Measurements from ENCODE around the gene LGALSL. TPM values are rescaled to one million over a fixed set of nuclear protein-coding genes. Genes with fewer than 3 reads are reported as not detected.
A peak's percentile ranks its signal among the peaks of the same experiment; 100 is the strongest.

The LGALSL gene
- total and polyA plus RNA-seq, 5 donors from 2014 or later: 0.11 to 5.4 (median 0.28) TPM; not detected in 2

DNA sequence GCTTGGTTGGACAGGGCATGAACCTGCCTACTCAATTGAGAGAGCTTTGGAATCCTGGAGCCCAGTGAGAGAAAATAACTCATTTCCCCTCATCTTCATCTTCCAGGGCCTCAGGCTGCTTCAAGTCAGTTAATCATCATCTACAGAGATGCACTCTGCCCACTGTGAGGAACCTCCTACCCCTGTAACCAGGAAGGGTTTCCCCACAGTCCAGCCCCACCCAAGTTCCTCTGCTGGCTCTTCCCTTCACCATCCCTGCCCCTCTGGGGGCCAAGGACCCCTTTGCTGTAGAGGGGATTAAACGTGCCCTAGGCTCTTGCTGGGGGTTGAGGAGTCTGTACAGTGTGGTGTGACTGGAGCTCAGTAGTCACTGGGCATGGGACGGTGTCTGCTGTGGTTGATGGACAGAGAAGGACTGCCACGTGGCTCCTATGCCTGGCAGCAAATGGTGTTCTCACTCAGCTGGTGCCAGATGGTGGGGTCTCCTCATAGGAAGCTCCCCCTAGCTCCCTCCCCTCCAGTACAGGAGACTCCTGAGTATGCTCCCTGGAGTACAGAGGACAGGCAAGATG lies 29.5 kb upstream of the LGALSL start:
- Mint-ChIP-seq H3K9me3 (peaks cover 0 to 2% (median 0%) of the 10 kb centered on the region in 7 donors), H3K27ac (peak overlapping the region in 1 of 3 donors; percentile 52), H3K4me1 (no peaks in the 10 kb centered on the region), H3K4me3 (peak overlapping the region in 1 of 4 donors; percentile 73), H3K27me3 (peaks cover 14% of the 10 kb centered on the region), H3K36me3 (no peaks in the 10 kb centered on the region)
- DNase-seq: no peak
- H3K27ac ChIP-seq (ENCODE audit: insufficient read depth, low read length, poor library complexity, severe bottlenecking): no peak overlapping the region
- H3K27me3 ChIP-seq (ENCODE audit: control insufficient read depth, insufficient read depth, low read length): no peaks in the 10 kb centered on the region
- ATAC-seq (ENCODE audit: low read depth in 2 of 2): no peak
- H3K36me3 ChIP-seq (ENCODE audit: control insufficient read depth, insufficient read depth, low read length): no peaks in the 10 kb centered on the region
- H3K4me1 ChIP-seq (ENCODE audit: control insufficient read depth, insufficient read depth, low read length, poor library complexity, severe bottlenecking): no peaks in the 10 kb centered on the region
- H3K9me3 ChIP-seq (ENCODE audit: control insufficient read depth in 2 of 2, low read length in 2 of 2): no peaks in the 10 kb centered on the region
- no peak overlapping the region for H3K4me3 ChIP-seq (ENCODE audit: low read depth, low read length)

DNA sequence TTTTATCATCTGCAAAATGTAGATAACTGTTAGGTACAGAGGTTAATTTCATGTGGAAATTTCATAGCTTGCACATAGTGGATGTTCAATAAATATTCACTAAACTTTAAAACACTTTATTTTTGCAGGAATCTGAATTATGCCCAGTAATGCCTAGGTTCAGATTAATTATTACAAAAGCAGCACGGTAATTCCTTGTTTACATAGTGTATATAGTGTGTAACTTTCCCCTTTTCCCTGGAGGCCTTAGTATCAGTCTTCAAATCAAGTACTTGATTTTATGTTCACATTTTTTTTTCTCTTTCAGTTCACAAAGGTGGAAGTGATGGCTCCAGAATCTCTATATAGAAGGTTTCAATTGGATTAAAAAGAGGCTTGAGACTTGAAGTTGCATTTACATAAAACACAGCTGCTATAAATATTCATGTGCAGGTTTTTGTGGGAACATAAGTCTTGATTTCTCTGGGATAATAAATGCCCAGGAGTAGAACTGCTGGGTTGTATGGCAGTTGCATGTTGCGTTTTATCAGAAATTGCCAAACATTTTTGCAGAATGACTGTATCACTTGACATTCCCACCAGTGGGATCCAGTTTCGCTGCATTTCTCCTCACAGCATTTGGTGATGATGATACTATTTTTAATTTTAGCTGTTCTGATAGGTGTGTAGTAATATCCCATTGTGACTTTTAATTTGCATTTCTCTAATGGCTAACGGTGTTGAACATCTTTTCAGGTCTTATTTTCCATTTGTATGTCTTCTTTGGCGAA lies 27.6 kb upstream of the LGALSL start:
- H3K27ac ChIP-seq (ENCODE audit: insufficient read depth, low read length, poor library complexity, severe bottlenecking): no peak overlapping the region
- H3K4me3 Mint-ChIP-seq: no peak overlapping the region
- no peaks in the 10 kb centered on the region for H3K9me3 ChIP-seq (ENCODE audit: control insufficient read depth in 2 of 2, low read length in 2 of 2)
- no peak overlapping the region for H3K27ac Mint-ChIP-seq
- no peaks in the 10 kb centered on the region for H3K4me1 ChIP-seq (ENCODE audit: control insufficient read depth, insufficient read depth, low read length, poor library complexity, severe bottlenecking)
- DNase-seq (no peak), ATAC-seq (ENCODE audit: low read depth in 2 of 2) (no peak)
- no peaks in the 10 kb centered on the region for H3K4me1 Mint-ChIP-seq
- no peaks in the 10 kb centered on the region for H3K36me3 Mint-ChIP-seq
- no peaks in the 10 kb centered on the region for H3K9me3 Mint-ChIP-seq
- H3K4me3 ChIP-seq (ENCODE audit: low read depth, low read length): no peak overlapping the region
- H3K27me3 Mint-ChIP-seq: peaks cover 21% of the 10 kb centered on the region
- H3K27me3 ChIP-seq (ENCODE audit: control insufficient read depth, insufficient read depth, low read length): no peaks in the 10 kb centered on the region
- no peaks in the 10 kb centered on the region for H3K36me3 ChIP-seq (ENCODE audit: control insufficient read depth, insufficient read depth, low read length)

DNA sequence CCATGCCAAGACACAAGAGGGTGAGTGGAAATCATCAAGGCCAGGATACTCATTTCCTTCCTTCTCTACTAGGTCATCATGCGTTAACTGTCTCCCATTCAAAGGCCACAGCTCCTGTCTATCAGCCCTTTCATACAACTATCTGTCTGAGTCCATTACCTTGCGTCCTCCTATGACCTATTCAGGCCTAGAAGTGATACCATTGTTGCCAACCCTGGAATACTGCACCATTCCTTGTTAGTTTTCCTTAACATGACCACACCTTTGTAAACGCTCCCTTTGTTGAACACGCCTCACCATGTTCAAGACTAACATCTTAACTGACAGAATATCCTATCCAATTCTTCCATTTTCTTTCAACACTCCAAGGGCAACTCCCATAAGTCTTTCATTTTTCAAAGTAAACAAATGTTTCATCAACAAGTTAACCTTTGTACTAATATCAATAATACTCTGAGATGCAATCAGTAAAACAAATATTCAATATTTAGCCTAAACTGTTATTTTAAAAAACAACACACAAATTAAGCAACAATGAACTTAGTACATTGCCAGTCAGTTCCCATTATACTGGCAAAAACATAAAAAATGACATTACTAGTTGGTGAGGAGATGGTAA lies 19.8 kb upstream of the LGALSL start:
- Histone ChIP-seq H3K27me3 (ENCODE audit: control insufficient read depth, insufficient read depth, low read length) (peaks cover 18% of the 10 kb centered on the region), H3K9me3 (ENCODE audit: control insufficient read depth in 2 of 2, low read length in 2 of 2) (no peaks in the 10 kb centered on the region), H3K4me3 (ENCODE audit: low read depth, low read length) (no peak overlapping the region), H3K36me3 (ENCODE audit: control insufficient read depth, insufficient read depth, low read length) (no peaks in the 10 kb centered on the region), H3K27ac (ENCODE audit: insufficient read depth, low read length, poor library complexity, severe bottlenecking) (no peak overlapping the region), H3K4me1 (ENCODE audit: control insufficient read depth, insufficient read depth, low read length, poor library complexity, severe bottlenecking) (no peaks in the 10 kb centered on the region)
- Mint-ChIP-seq H3K27me3 (peaks cover 52% of the 10 kb centered on the region), H3K27ac (no peak overlapping the region), H3K36me3 (peaks cover 8% of the 10 kb centered on the region), H3K9me3 (peaks cover 0 to 2% (median 0%) of the 10 kb centered on the region in 7 donors), H3K4me1 (no peaks in the 10 kb centered on the region), H3K4me3 (no peak overlapping the region)
- ATAC-seq (ENCODE audit: low read depth in 2 of 2) (no peak), DNase-seq (no peak)

DNA sequence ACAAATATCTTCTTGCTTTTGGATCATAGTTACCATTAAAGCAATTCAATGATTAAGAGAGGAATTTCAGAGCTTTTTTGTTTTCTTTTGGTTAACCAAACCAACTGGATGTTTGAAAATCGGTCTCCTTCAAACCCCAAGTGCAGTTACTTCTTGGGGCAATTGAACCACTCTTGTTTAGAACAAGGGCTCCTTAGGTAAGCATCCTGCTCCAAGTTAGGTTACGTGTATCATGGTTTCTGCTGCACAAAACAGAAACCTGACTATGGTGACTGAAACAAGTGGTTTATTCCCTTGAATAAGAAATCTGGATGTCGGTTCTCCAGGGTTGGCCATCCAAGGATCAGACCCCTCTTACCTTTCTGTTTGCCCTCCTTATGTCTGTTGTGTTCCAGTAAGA lies 16.1 kb upstream of the LGALSL start:
- H3K4me3 ChIP-seq (ENCODE audit: low read depth, low read length): no peak overlapping the region
- no peaks in the 10 kb centered on the region for H3K4me1 Mint-ChIP-seq
- H3K36me3 Mint-ChIP-seq: peaks cover 3% of the 10 kb centered on the region
- peaks cover 45% of the 10 kb centered on the region for H3K27me3 Mint-ChIP-seq
- H3K9me3 ChIP-seq (ENCODE audit: control insufficient read depth in 2 of 2, low read length in 2 of 2): no peaks in the 10 kb centered on the region
- H3K27me3 ChIP-seq (ENCODE audit: control insufficient read depth, insufficient read depth, low read length): peaks cover 18% of the 10 kb centered on the region
- no peaks in the 10 kb centered on the region for H3K36me3 ChIP-seq (ENCODE audit: control insufficient read depth, insufficient read depth, low read length)
- no peak overlapping the region for H3K27ac ChIP-seq (ENCODE audit: insufficient read depth, low read length, poor library complexity, severe bottlenecking)
- DNase-seq (no peak), ATAC-seq (ENCODE audit: low read depth in 2 of 2) (no peak)
- H3K27ac Mint-ChIP-seq: no peak overlapping the region
- H3K4me1 ChIP-seq (ENCODE audit: control insufficient read depth, insufficient read depth, low read length, poor library complexity, severe bottlenecking): no peaks in the 10 kb centered on the region
- no peak overlapping the region for H3K4me3 Mint-ChIP-seq
- peaks cover 0 to 2% (median 0%) of the 10 kb centered on the region in 7 donors for H3K9me3 Mint-ChIP-seq

DNA sequence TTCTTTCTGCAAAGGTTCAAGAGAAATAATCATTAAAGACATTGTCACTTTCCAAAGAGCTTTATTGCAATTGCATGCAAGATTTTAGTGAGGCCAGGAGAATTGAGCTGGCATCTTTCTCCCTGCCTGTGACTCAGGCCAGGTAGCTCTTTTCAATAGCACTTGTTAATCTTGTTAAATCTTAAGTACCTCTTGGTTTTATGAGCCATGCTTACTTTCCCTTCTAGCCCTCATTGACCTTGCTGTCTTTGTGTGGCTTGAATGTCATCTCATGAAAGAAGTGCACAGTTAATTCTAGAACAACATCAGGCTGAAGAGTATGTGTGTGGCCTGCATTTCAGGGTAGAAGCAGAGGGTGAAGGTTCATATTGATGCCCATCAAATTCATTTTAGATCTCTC lies 14.8 kb upstream of the LGALSL start:
- no peaks in the 10 kb centered on the region for H3K9me3 ChIP-seq (ENCODE audit: control insufficient read depth in 2 of 2, low read length in 2 of 2)
- no peak for DNase-seq
- H3K4me1 ChIP-seq (ENCODE audit: control insufficient read depth, insufficient read depth, low read length, poor library complexity, severe bottlenecking): no peaks in the 10 kb centered on the region
- H3K27me3 ChIP-seq (ENCODE audit: control insufficient read depth, insufficient read depth, low read length): peaks cover 19% of the 10 kb centered on the region
- no peak overlapping the region for H3K4me3 ChIP-seq (ENCODE audit: low read depth, low read length)
- H3K9me3 Mint-ChIP-seq: peaks cover 0 to 2% (median 0%) of the 10 kb centered on the region in 7 donors
- no peaks in the 10 kb centered on the region for H3K36me3 Mint-ChIP-seq
- no peak for ATAC-seq (ENCODE audit: low read depth in 2 of 2)
- no peaks in the 10 kb centered on the region for H3K4me1 Mint-ChIP-seq
- H3K27ac ChIP-seq (ENCODE audit: insufficient read depth, low read length, poor library complexity, severe bottlenecking): no peak overlapping the region
- no peak overlapping the region for H3K4me3 Mint-ChIP-seq
- H3K27me3 Mint-ChIP-seq: peaks cover 35% of the 10 kb centered on the region
- no peak overlapping the region for H3K27ac Mint-ChIP-seq
- no peaks in the 10 kb centered on the region for H3K36me3 ChIP-seq (ENCODE audit: control insufficient read depth, insufficient read depth, low read length)

DNA sequence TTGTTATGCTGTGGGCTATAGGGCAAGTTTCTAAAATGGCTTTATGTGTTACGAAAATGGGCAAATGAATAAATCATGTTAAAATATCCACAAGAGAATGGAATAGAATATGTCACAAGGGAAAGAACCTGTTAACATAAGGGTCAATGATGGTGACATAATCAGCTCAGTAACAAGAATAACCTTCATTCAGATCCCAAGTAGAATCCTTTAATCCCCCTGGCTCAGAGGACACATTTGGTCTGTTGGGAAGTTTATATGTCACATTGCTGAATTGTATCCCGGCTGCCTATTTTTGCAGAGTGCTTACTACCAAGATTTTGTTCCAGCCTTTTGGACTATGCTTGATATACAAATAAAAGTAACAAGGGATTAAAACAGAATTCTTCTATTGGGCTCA lies 13.1 kb upstream of the LGALSL start:
- Histone ChIP-seq H3K27ac (ENCODE audit: insufficient read depth, low read length, poor library complexity, severe bottlenecking) (no peak overlapping the region), H3K27me3 (ENCODE audit: control insufficient read depth, insufficient read depth, low read length) (peaks cover 18% of the 10 kb centered on the region), H3K4me3 (ENCODE audit: low read depth, low read length) (no peak overlapping the region), H3K9me3 (ENCODE audit: control insufficient read depth in 2 of 2, low read length in 2 of 2) (no peaks in the 10 kb centered on the region), H3K4me1 (ENCODE audit: control insufficient read depth, insufficient read depth, low read length, poor library complexity, severe bottlenecking) (no peaks in the 10 kb centered on the region), H3K36me3 (ENCODE audit: control insufficient read depth, insufficient read depth, low read length) (no peaks in the 10 kb centered on the region)
- no peaks in the 10 kb centered on the region for H3K36me3 Mint-ChIP-seq
- H3K4me1 Mint-ChIP-seq: no peaks in the 10 kb centered on the region
- no peak overlapping the region for H3K4me3 Mint-ChIP-seq
- no peak for DNase-seq
- no peak for ATAC-seq (ENCODE audit: low read depth in 2 of 2)
- peaks cover 0 to 2% (median 0%) of the 10 kb centered on the region in 7 donors for H3K9me3 Mint-ChIP-seq
- peaks cover 33% of the 10 kb centered on the region for H3K27me3 Mint-ChIP-seq
- H3K27ac Mint-ChIP-seq: no peak overlapping the region

DNA sequence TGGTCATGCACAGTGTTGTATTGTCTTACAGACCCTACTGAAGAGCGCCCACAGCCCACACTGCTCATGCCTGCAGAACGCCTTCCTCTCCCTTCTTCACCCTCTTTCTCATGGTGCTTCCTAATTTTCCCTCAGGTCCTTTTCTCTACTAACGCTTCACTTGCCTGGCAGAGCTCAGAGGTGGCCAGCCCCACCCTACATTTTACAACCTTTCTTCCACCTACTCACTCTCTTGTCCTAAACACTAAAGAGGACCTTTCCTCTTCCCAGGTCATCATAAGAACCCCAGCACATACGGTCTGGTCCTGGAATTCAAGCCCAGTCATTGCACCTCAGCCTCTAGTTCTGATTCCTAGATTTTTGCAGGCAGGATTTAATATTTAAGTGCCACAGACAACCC lies 11.7 kb upstream of the LGALSL start:
- Mint-ChIP-seq H3K4me3 (no peak overlapping the region), H3K27ac (no peak overlapping the region), H3K4me1 (no peaks in the 10 kb centered on the region), H3K9me3 (peaks cover 0 to 2% (median 0%) of the 10 kb centered on the region in 7 donors), H3K27me3 (peaks cover 23% of the 10 kb centered on the region), H3K36me3 (no peaks in the 10 kb centered on the region)
- no peaks in the 10 kb centered on the region for H3K36me3 ChIP-seq (ENCODE audit: control insufficient read depth, insufficient read depth, low read length)
- H3K4me1 ChIP-seq (ENCODE audit: control insufficient read depth, insufficient read depth, low read length, poor library complexity, severe bottlenecking): no peaks in the 10 kb centered on the region
- H3K27ac ChIP-seq (ENCODE audit: insufficient read depth, low read length, poor library complexity, severe bottlenecking): no peak overlapping the region
- DNase-seq: no peak
- no peak overlapping the region for H3K4me3 ChIP-seq (ENCODE audit: low read depth, low read length)
- peaks cover 14% of the 10 kb centered on the region for H3K27me3 ChIP-seq (ENCODE audit: control insufficient read depth, insufficient read depth, low read length)
- no peak for ATAC-seq (ENCODE audit: low read depth in 2 of 2)
- H3K9me3 ChIP-seq (ENCODE audit: control insufficient read depth in 2 of 2, low read length in 2 of 2): no peaks in the 10 kb centered on the region
